ENCODE results near the gene PLS1. TPM values are rescaled to one million over a fixed set of nuclear protein-coding genes. Genes with fewer than 3 reads are reported as not detected.
"Not testable (repeated sequence)": the region's sequence is repeated elsewhere in the genome, so short reads cannot be mapped to it uniquely, and the experiment has no call there.

The PLS1 gene
- total RNA-seq, 1 donor from 2014 or later, result 30.5 TPM

- DNase-seq (ENCODE audit: low read depth), result no peak
- no peak overlapping the region for H3K4me3 ChIP-seq (ENCODE audit: low read depth, low read length)
- no peak for TF ChIP-seq CTCF (conservative IDR thresholded peaks at IDR 0.05; ENCODE audit: low read depth, low read length)
Observed at GRCh38 chr3:142709207-142709606, 113.0 kb downstream of the PLS1 start.

GRCh38 chr3:142714882-142715281 lies 118.7 kb downstream of the PLS1 start:
- DNase-seq (ENCODE audit: low read depth); H3K4me3 ChIP-seq (ENCODE audit: low read depth, low read length): not testable (repeated sequence)

DNA sequence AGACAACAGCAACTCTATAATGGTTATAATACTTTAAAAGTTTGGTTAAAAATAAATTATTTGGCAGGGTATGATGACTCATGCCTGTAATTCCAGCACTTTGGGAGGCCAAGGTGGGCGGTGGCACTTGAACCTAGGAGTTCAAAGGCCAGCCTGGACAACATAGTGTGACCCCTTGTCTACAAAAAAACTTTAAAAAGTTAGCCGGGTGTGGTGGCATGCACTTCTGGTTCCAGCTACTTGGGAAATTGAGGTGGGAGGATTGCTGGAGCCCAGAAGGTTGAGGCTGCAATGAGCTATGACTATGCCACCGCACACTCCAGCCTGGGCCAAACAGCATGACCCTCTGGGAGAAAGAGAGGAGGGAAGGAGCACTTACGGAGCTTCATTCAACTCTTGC lies 119.9 kb downstream of the PLS1 start:
- no peak overlapping the region for H3K4me3 ChIP-seq (ENCODE audit: low read depth, low read length)
- TF ChIP-seq CTCF (conservative IDR thresholded peaks at IDR 0.05; ENCODE audit: low read depth, low read length), result no peak
- DNase-seq (ENCODE audit: low read depth), result no peak

DNA sequence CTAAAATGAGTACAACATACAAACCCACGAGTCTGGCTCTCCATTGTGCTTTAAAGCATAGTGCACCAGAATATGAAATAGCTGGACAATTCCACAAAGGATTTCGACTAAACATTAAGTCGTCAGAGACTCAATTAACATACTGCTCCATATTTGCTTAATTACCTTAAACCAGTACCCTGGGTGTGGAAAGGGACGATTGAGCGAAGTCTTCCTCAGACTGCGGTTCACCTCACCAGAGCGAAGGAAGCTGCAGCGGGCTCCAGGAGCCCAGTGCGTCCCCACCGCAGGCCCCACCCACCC lies 127.4 kb downstream of the PLS1 start:
- DNase-seq (ENCODE audit: low read depth), result peak; percentile 16
- TF ChIP-seq CTCF (conservative IDR thresholded peaks at IDR 0.05; ENCODE audit: low read depth, low read length), result no peak

DNA sequence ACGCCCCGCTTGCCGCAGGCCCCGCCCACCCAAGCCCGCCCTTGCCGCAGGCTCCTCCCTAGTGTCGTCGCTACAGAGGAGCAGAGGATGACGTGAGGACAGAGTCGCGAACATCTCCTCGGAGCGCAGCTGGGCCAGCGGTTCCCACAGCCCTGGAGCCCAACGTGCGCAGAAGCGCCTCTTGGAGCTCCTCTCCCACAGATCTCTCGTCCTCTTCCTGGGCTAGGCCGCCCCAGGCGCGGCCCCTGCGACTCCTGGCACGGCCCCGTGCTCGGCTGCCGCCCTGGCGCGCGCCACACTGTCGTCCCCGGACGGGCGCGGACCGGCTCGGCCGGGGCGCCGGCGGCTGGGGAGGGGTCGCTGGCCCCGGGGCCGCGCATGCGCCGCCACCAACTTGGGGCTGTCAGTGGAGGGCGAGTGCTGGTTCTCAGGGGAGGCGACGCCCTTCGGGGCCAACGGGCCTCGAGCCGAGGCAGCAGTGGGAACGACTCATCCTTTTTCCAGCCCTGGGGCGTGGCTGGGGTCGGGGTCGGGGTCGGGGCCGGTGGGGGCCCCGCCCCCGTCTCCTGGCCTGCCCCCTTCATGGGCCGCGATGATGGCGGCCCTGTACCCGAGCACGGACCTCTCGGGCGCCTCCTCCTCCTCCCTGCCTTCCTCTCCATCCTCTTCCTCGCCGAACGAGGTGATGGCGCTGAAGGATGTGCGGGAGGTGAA lies 127.9 kb downstream of the PLS1 start, which contains the start of gene TRPC1:
Gene TRPC1, plus strand, starts transcription at position 67 of the 714 bp plus-strand sequence. Its CDS starts 526 bp downstream, at position 593.
- TF ChIP-seq CTCF (conservative IDR thresholded peaks at IDR 0.05; ENCODE audit: low read depth, low read length), result no peak
- peak within 1 kb of the TSS; percentile 94 for H3K4me3 ChIP-seq (ENCODE audit: low read depth, low read length)
- DNase-seq (ENCODE audit: low read depth), result no peak

More for the DNA sequence above, 127.4 kb downstream of the PLS1 start:
- peak overlapping the region; percentile 94 for H3K4me3 ChIP-seq (ENCODE audit: low read depth, low read length)

GRCh38 chr3:142724682-142725356 lies 128.6 kb downstream of the PLS1 start:
- TF ChIP-seq CTCF (conservative IDR thresholded peaks at IDR 0.05; ENCODE audit: low read depth, low read length), result peak; percentile 23
- peak; percentile 7 for DNase-seq (ENCODE audit: low read depth)
- H3K4me3 ChIP-seq (ENCODE audit: low read depth, low read length), result peak overlapping the region; percentile 94

GRCh38 chr3:142725357-142725739 lies 129.2 kb downstream of the PLS1 start:
- no peak for DNase-seq (ENCODE audit: low read depth)
- no peak for TF ChIP-seq CTCF (conservative IDR thresholded peaks at IDR 0.05; ENCODE audit: low read depth, low read length)
- peak overlapping the region; percentile 94 for H3K4me3 ChIP-seq (ENCODE audit: low read depth, low read length)

All from epithelial cell of proximal tubule (primary cell).